ENCODE measurements around the gene HLA-DPA1. TPM values are rescaled to one million over a fixed set of nuclear protein-coding genes. Genes with fewer than 3 reads are reported as not detected.

Gene HLA-DPA1
- total RNA-seq, 4 donors from 2014 or later = 57.1 to 127 (median 96.8) TPM

DNA sequence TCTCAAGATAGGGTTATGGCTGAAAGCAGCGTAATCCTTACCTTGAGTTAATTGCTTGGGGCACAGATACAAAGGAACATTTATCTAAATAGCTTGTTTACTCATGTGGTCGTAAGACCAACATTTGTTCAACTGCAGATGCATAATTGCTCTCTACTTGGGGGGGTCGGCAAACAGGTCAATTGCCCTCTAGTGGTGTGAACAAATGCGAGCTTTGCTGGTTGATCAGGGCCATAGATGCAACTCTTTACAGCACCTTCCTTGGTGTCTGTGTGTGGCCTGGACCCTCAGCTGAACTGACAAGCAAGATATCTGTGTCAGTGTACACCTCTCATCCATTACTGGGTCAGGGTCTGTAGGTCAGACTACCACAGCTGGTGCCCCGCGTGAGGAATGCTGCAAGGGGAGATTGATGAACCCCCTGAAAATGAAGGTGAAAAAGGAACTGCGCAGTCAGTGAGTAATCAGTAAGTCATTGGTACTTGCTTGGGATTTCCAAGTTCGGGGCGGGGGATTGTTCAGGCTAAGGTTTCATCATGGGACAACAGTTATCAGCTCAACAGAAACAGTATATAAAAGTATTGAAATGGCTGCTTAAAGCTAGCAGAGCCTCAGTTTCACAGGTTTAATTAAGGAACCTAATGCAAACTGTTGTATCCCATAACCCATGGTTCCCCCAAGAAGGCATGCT, 24.0 kb downstream of the HLA-DPA1 start:
- H3K4me3 ChIP-seq (ENCODE audit: low read depth, poor library complexity, severe bottlenecking) = no peak overlapping the region
- intact Hi-C loops (cut with DNase I; ENCODE audit: low total_unique reads) = no loop called here
- no peak for TF ChIP-seq POLR2A (IDR thresholded peaks at IDR 0.05)
- TF ChIP-seq, protein P1, sequence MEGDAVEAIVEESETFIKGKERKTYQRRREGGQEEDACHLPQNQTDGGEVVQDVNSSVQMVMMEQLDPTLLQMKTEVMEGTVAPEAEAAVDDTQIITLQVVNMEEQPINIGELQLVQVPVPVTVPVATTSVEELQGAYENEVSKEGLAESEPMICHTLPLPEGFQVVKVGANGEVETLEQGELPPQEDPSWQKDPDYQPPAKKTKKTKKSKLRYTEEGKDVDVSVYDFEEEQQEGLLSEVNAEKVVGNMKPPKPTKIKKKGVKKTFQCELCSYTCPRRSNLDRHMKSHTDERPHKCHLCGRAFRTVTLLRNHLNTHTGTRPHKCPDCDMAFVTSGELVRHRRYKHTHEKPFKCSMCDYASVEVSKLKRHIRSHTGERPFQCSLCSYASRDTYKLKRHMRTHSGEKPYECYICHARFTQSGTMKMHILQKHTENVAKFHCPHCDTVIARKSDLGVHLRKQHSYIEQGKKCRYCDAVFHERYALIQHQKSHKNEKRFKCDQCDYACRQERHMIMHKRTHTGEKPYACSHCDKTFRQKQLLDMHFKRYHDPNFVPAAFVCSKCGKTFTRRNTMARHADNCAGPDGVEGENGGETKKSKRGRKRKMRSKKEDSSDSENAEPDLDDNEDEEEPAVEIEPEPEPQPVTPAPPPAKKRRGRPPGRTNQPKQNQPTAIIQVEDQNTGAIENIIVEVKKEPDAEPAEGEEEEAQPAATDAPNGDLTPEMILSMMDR (IDR thresholded peaks at IDR 0.05) = no peak
- no peak for DNase-seq (ENCODE audit: low spot score in 2 of 2)
- WGBS, 2 donors = 78 to 79% methylated on average over 9 of the region's 9 CpGs

DNA sequence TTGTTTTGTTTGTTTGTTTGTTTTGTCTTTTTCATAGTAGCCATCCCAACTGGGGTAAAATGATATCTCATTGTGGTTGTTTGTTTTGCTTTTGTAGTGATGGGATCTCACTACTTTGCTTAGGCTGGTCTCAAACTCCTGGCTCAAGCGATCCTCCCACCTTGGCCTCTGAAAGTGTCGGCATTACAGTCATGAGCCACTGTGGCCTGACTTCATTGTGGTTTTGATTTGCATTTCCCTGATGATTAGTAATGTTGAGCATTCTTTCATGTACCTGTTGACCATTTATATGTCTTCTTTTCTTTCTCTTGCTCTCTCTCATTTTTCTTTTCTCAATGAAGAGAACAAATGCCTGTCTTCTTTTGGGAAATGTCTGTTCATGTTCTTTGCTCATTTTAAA, 33.3 kb downstream of the HLA-DPA1 start:
- H3K4me3 ChIP-seq (ENCODE audit: low read depth, poor library complexity, severe bottlenecking) = no peak overlapping the region
- intact Hi-C loops (cut with DNase I; ENCODE audit: low total_unique reads) = no loop called here
- DNase-seq (ENCODE audit: low spot score in 2 of 2) = no peak
- 93 to 98% methylated on average over 2 of the region's 2 CpGs for WGBS, 2 donors
- TF ChIP-seq, protein P1 (IDR thresholded peaks at IDR 0.05) = no peak
- no peak for TF ChIP-seq POLR2A (IDR thresholded peaks at IDR 0.05)

DNA sequence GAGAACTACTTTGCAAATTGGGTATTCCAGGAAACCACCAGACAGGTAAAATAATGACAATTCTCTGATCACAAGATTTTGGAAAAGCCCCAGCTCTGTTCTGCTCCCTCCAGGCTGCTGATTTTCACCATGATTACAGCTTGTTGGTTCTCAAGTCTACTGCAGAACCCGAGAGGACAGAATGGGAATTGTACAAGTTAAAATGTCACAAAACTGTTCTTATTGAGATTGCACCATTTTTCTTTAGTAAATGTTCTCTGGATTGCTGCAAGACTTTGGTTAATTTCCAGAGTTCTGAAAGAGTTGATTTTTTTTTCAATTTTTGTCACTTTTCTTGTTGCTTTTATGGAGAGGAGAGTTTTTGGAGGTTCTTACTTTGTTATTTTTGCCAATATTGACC, 36.9 kb downstream of the HLA-DPA1 start:
- intact Hi-C loops (cut with DNase I; ENCODE audit: low total_unique reads) = no loop called here
- WGBS, 2 donors = 33 to 41% methylated on average over 1 of the region's 1 CpG
- no peak overlapping the region for H3K4me3 ChIP-seq (ENCODE audit: low read depth, poor library complexity, severe bottlenecking)
- DNase-seq (ENCODE audit: low spot score in 2 of 2) = no peak
- TF ChIP-seq, protein P1 (IDR thresholded peaks at IDR 0.05) = no peak
- no peak for TF ChIP-seq POLR2A (IDR thresholded peaks at IDR 0.05)

DNA sequence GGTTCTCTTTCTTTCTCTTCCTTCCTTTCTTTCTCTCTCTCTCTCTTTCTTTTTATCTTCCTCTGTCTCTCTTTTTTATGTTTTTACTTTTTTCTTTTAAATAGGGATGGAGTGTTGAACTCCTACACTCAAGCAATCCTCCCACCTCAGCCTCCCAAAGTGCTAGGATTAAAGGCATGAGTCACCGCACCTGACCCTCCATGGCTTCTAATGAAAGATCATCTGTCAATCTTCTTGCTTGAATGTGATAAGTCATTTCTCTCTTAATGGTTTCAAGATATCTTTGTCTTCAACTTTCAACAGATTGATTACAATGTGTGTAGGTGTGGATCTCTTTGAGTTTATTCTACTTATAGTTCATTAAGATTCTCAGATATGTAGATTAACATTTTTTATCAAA, 38.9 kb downstream of the HLA-DPA1 start:
- TF ChIP-seq, protein P1 (IDR thresholded peaks at IDR 0.05) = no peak
- no peak for TF ChIP-seq POLR2A (IDR thresholded peaks at IDR 0.05)
- H3K4me3 ChIP-seq (ENCODE audit: low read depth, poor library complexity, severe bottlenecking) = no peak overlapping the region
- intact Hi-C loops (cut with DNase I; ENCODE audit: low total_unique reads) = no loop called here
- DNase-seq (ENCODE audit: low spot score in 2 of 2) = no peak
- WGBS, 2 donors = 89 to 97% methylated on average over 1 of the region's 1 CpG

DNA sequence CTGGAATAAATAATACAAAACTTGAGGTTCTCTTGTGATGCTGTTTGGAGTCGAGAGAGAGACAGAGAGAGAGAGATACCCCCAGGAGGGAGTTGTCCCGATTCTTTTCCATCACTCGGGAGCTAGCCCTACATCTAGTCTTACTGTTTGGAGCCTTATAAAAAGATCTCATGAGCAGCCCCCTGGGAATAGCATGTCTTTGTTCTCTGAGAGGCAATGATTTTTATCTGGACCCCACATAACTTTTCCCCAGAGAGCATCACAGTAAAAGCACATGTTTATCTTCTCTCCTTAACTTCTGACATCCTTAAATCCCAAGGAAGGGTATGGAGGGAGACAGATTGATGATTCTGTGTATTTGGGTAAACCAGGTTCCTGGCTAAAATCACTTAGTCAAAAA, 43.2 kb downstream of the HLA-DPA1 start:
- intact Hi-C loops (cut with DNase I; ENCODE audit: low total_unique reads) = no loop called here
- 42 to 64% methylated on average over 3 of the region's 3 CpGs for WGBS, 2 donors
- no peak for DNase-seq (ENCODE audit: low spot score in 2 of 2)
- H3K4me3 ChIP-seq (ENCODE audit: low read depth, poor library complexity, severe bottlenecking) = no peak overlapping the region
- TF ChIP-seq, protein P1 (IDR thresholded peaks at IDR 0.05) = no peak
- no peak for TF ChIP-seq POLR2A (IDR thresholded peaks at IDR 0.05)
